SK-N-SH treated with all-trans-retinoic acid at 6 μM for 48 hours (cell line): ENCODE results near the gene MED8.

Experiments used
- ATAC-seq: fragments of 200-7000 bp; cut with Tn5 transposase; 3 replicates; pipeline ENCODE4 v1.9.1; 2020; ENCODE audit warnings: mild to moderate bottlenecking, moderate library complexity
- ARNTL ChIP-seq: fragments of 450-650 bp; formaldehyde crosslinking; IDR thresholded peaks from 2 replicates; pipeline ENCODE4 v1.5.0; 2020; ENCODE audit warnings: low read depth, mild to moderate bottlenecking, moderate library complexity, borderline replicate concordance
- BACH2 ChIP-seq: fragments of 250-450 bp; sonication (Bioruptor Pico); IDR thresholded peaks from 2 replicates; pipeline ENCODE4 v1.9.0; 2021; ENCODE audit warnings: mild to moderate bottlenecking, borderline replicate concordance
- CSDC2 ChIP-seq: fragments of 250-450 bp; sonication (Bioruptor Pico); IDR thresholded peaks from 2 replicates; pipeline ENCODE4 v1.5.0; 2020; ENCODE audit warnings: mild to moderate bottlenecking, moderate library complexity
- CSRNP3 ChIP-seq: fragments of 250-450 bp; sonication (Bioruptor Pico); IDR thresholded peaks from 2 replicates; pipeline ENCODE4 v1.5.1; 2021; ENCODE audit warnings: mild to moderate bottlenecking, moderate library complexity
- ESRRG ChIP-seq: fragments of 250-450 bp; sonication (Bioruptor Pico); IDR thresholded peaks from 2 replicates; pipeline ENCODE4 v1.6.1; 2021; ENCODE audit warnings: mild to moderate bottlenecking
- GLIS3 ChIP-seq: fragments of 250-450 bp; sonication (Bioruptor Pico); IDR thresholded peaks from 2 replicates; pipeline ENCODE4 v1.5.0; 2020; ENCODE audit warnings: mild to moderate bottlenecking, moderate library complexity
- ISL1 ChIP-seq: fragments of 250-450 bp; sonication (Bioruptor Pico); IDR thresholded peaks from 2 replicates; pipeline ENCODE4 v2.1.2; 2022; ENCODE audit warnings: mild to moderate bottlenecking, moderate library complexity
- POU6F1 ChIP-seq: fragments of 250-450 bp; sonication (Bioruptor Pico); IDR thresholded peaks from 2 replicates; pipeline ENCODE4 v1.8.0; 2021; ENCODE audit warnings: low read depth, mild to moderate bottlenecking, moderate library complexity, borderline replicate concordance
- PPARA ChIP-seq: fragments of 250-450 bp; sonication (Bioruptor Pico); IDR thresholded peaks from 2 replicates; pipeline ENCODE4 v1.5.0; 2020; ENCODE audit warnings: mild to moderate bottlenecking, borderline replicate concordance
- RARB ChIP-seq: fragments of 250-450 bp; sonication (Bioruptor Pico); IDR thresholded peaks from 2 replicates; pipeline ENCODE4 v1.8.0; 2021; ENCODE audit warnings: mild to moderate bottlenecking, moderate library complexity
- SNAI2 ChIP-seq: fragments of 250-450 bp; sonication (Bioruptor Pico); IDR thresholded peaks from 2 replicates; pipeline ENCODE4 v1.5.0; 2020; ENCODE audit warnings: mild to moderate bottlenecking, moderate library complexity
- TCF4 ChIP-seq: fragments of 250-450 bp; sonication (Bioruptor Pico); IDR thresholded peaks from 2 replicates; pipeline ENCODE4 v1.8.0; 2021; ENCODE audit warnings: mild to moderate bottlenecking, moderate library complexity, borderline replicate concordance
- TOX ChIP-seq: fragments of 250-450 bp; sonication (Bioruptor Pico); IDR thresholded peaks from 2 replicates; pipeline ENCODE4 v1.8.0; 2021; ENCODE audit warnings: mild to moderate bottlenecking, moderate library complexity, borderline replicate concordance
- TSHZ2 ChIP-seq: fragments of 250-450 bp; sonication (Bioruptor Pico); IDR thresholded peaks from 2 replicates; pipeline ENCODE4 v1.5.0; 2020; ENCODE audit warnings: mild to moderate bottlenecking, moderate library complexity
- ZC3H10 ChIP-seq: fragments of 250-450 bp; sonication (Bioruptor Pico); IDR thresholded peaks from 2 replicates; pipeline ENCODE4 v1.5.1; 2021; ENCODE audit warnings: mild to moderate bottlenecking, moderate library complexity
- ZFP3 ChIP-seq: fragments of 250-450 bp; sonication (Bioruptor Pico); IDR thresholded peaks from 2 replicates; pipeline ENCODE4 v1.5.0; 2020; ENCODE audit warnings: mild to moderate bottlenecking, moderate library complexity
- ZFP30 ChIP-seq: fragments of 450-650 bp; formaldehyde crosslinking; IDR thresholded peaks from 2 replicates; pipeline ENCODE4 v1.5.0; 2022; ENCODE audit warnings: mild to moderate bottlenecking, moderate library complexity
- ZNF8 ChIP-seq: fragments of 450-650 bp; formaldehyde crosslinking; IDR thresholded peaks from 2 replicates; pipeline ENCODE4 v1.5.0; 2020; ENCODE audit warnings: mild to moderate bottlenecking, moderate library complexity
- TF ChIP-seq, protein P1 (sequence below): fragments of 250-450 bp; sonication (Bioruptor Pico); IDR thresholded peaks from 2 replicates; pipeline ENCODE4 v1.5.1; 2020; ENCODE audit warnings: low read depth, mild to moderate bottlenecking, moderate library complexity

The MED8 gene

GRCh38 chr1:43365678-43366077 is 23.9 kb downstream of the MED8 start:
- TF ChIP-seq TSHZ2 (CRISPR knock-in tag) (no peak), CSRNP3 (CRISPR knock-in tag) (no peak), ZFP3 (CRISPR knock-in tag) (no peak), SNAI2 (CRISPR knock-in tag) (no peak), GLIS3 (CRISPR knock-in tag) (no peak)
- no peak for ATAC-seq

DNA sequence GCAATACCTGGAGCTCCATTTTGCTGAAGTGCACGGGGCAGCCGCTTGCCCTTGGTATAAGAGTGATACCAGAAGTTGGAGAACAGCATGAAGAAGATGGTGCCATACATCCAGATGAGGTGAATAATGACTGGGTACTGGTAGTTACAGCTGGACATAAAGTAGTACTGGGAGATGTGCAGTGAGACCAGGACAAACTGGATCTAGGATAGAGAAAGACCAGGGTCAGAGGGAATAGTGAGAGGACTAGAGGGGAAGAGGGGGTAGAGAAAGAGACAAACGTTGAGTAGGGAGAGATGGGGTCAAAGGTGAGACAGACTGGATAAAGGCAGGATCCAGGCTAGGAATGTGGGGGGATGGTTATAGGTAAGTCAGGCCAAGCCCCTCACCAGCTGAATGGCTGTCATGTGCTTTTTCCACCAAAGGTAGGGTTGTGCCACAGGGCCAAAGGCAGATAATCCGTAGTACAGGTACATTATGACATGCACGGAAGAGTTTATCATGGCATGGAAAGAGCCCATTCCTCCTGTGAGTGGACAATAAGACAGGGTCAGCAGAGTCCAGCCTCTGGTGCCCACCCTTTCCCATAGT is 25.6 kb downstream of the MED8 start:
- TF ChIP-seq, protein P1, sequence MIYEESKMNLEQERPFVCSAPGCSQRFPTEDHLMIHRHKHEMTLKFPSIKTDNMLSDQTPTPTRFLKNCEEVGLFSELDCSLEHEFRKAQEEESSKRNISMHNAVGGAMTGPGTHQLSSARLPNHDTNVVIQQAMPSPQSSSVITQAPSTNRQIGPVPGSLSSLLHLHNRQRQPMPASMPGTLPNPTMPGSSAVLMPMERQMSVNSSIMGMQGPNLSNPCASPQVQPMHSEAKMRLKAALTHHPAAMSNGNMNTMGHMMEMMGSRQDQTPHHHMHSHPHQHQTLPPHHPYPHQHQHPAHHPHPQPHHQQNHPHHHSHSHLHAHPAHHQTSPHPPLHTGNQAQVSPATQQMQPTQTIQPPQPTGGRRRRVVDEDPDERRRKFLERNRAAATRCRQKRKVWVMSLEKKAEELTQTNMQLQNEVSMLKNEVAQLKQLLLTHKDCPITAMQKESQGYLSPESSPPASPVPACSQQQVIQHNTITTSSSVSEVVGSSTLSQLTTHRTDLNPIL (CRISPR knock-in tag): no peak
- TF ChIP-seq ZFP3 (CRISPR knock-in tag) (no peak), ZC3H10 (no peak), PPARA (CRISPR knock-in tag) (no peak), ZFP30 (no peak), ARNTL (CRISPR knock-in tag) (no peak), TOX (CRISPR knock-in tag) (no peak), POU6F1 (CRISPR knock-in tag) (no peak), CSRNP3 (CRISPR knock-in tag) (no peak), BACH2 (no peak), SNAI2 (CRISPR knock-in tag) (no peak), TCF4 (CRISPR knock-in tag) (no peak), ZNF8 (no peak), CSDC2 (CRISPR knock-in tag) (no peak), GLIS3 (CRISPR knock-in tag) (no peak), RARB (CRISPR knock-in tag) (no peak), ISL1 (no peak), ESRRG (no peak), TSHZ2 (CRISPR knock-in tag) (no peak)
- ATAC-seq: no peak
